Heart left ventricle (tissue), 13 donors: ENCODE results near the gene VAPB.

ENCODE experiments used
- CTCF ChIP-seq, 12 donors: fragments of 200-600 bp; sonication (generic) in 4 of 12; IDR thresholded peaks; one replicate each; pipeline versions ENCODE4 v1.5.0 to v1.8.0; 2018 to 2022; ENCODE audit warnings: antibody characterized with exemption in 12 of 12, mild to moderate bottlenecking in 5 of 12
- POLR2A ChIP-seq, 2 donors: fragments of 450-650 bp; IDR thresholded peaks; one replicate each; pipeline ENCODE4 v1.6.1; 2017; ENCODE audit warnings: antibody characterized with exemption in 2 of 2, mild to moderate bottlenecking in 2 of 2, moderate library complexity in 2 of 2
- donor health status: ischemic (EF 13 %, LVEDD 7.1; RV severe dilation, severe dysfunction).
- donor health status: DM: no; HTN: yes; CAD: no.
- donor health status: DM: no; HTN: no; CAD: no.
- donor health status: ischemic (EF 25% LVEDD 6.9; RV normal size, moderate dysfunction).
- donor health status: ischemic (EF 25% LVEDD 5.7; RV mildly dilated, moderate dysfunction).
- donor health status: ischemic (EF 35%, LVEDD 5.7; RV mildly dilated, moderate dysfunction).
- donor health status: nonischemic (EF 11% LVEDD 7.7; RV severe dilation, severe dysfunction).
- donor health status: DM: yes; HTN: yes; CAD: no.
- donor health status: PGD.
- donor health status: ischemic (EF 29% LVEDD 5.4; RV normal size, mild dysfunction).
- donor health status: nonischemic (EF 23%, LVEDD 6.1; RV moderate dilation, normal function).

GRCh38 chr20:58388028-58388601 is 914 bp upstream of the VAPB start:
- TF ChIP-seq POLR2A (IDR thresholded peaks at IDR 0.05), result no peak
- no peak for TF ChIP-seq CTCF (IDR thresholded peaks at IDR 0.05)
